GM21423 (cell line): ENCODE measurements around the gene LSM12.
A peak's percentile ranks its signal among the peaks of the same experiment; 100 is the strongest.
"Not testable (repeated sequence)": the region's sequence is repeated elsewhere in the genome, so short reads cannot be mapped to it uniquely, and the experiment has no call there.

Experiments
- ATAC-seq: cut with Tn5 transposase; IDR thresholded peaks from one replicate; pipeline ENCODE4 v1.9.1; 2021; ENCODE audit warnings: mild to moderate bottlenecking, moderate library complexity; ENCODE audit not compliant: unreplicated experiment

Gene LSM12

GRCh38 chr17:44045486-44045885, 21.0 kb downstream of the LSM12 start:
- no peak for ATAC-seq

- ATAC-seq: no peak
These were observed 22.4 kb downstream of the LSM12 start for GRCh38 chr17:44044071-44044470.

DNA sequence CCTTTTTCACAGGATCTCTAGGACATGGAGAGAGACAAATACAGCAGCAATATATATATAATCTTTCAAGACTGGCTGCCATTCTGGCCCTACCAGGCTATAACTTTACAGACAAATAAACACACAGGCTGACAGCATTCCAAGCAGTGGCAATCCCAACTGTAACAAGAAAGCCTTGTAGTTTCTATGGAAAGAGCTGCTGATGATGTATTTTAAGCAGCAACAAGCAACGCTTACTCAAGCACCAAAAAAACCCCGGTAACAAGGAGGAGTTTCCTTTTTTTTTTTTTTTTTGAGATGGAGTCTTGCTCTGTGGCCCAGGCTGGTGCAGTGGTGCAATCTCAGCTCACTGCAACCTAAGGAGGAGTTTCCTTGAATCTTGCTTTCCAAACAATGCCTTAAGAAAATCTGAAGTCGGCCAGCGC, 23.2 kb downstream of the LSM12 start:
- ATAC-seq: no peak

DNA sequence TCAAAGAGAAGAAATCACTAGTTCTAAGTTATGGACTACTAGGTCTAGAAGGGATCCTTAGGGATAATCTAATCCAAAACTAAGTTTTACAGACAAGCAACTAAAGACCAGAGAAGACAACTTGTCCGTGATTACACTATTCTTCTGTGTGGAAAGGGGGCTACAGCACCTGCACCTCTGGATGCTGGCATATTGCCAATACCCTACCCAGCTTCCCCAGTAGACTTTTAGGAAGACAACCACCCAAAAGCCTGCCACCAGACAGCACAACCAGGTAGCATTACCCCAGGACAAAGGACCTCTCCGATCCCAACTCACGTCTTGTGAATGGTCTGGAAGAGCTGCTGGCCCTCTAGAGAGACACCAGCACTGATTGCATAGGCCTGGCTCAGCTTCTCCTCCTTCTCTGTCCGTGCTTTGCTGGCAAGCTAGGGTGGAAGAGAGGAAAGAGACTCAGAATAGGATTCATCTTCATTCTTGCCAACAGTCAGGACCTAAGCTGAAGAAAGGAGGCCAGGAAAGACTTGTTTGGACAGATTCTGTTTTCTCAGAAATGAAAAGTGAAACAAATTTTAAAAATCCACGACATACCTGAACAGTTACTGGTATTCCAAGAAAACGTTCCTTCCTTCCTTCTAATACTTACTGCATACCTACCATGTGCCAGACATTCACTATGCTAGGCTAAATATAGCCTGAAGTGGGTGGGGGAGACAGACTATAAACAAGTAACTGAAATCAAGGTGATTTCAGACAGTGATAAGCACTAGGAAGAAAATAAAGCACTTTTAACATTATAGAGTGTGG, 26.4 kb downstream of the LSM12 start:
- ATAC-seq: no peak

DNA sequence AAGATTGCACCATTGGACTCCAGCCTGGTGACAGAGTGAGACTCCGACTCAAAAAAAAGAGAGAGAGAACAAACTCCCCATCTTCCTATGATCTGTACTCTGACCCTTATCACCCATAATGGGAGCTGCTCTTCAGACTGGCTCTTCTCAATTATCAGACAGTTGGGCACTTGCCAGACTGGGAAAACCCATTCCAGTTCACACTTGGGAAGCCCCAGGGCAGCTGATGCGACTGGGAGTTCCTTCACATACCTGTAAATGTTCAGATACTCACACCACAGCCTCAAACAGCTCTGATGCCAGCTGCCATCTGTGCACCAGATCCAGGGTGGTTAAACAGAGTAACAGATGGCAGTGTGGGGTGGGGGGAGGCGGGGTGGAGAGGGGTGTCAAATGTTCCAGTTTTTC, 27.9 kb downstream of the LSM12 start:
- no peak for ATAC-seq

DNA sequence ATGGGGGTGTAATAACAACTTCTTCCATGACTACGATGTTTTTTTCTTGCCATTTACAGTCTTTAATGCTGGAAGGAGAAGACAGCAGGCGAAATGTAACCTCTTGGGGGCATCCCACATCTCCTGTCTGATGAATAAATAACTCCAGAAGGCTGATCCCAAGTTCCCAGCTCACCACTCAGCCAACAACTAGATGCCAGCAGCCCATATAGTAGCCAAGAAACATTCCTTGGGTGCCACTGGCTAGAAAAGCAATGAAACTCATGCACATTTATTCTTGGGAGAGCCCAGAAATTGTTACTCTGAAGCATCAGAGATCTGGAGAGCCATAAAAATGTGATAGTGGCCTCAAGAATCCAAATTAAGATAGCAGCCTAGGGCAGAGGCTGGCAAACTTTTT, 29.0 kb downstream of the LSM12 start:
- ATAC-seq: no peak

GRCh38 chr17:44034688-44035087, 31.8 kb downstream of the LSM12 start:
- not testable (repeated sequence) for ATAC-seq

DNA sequence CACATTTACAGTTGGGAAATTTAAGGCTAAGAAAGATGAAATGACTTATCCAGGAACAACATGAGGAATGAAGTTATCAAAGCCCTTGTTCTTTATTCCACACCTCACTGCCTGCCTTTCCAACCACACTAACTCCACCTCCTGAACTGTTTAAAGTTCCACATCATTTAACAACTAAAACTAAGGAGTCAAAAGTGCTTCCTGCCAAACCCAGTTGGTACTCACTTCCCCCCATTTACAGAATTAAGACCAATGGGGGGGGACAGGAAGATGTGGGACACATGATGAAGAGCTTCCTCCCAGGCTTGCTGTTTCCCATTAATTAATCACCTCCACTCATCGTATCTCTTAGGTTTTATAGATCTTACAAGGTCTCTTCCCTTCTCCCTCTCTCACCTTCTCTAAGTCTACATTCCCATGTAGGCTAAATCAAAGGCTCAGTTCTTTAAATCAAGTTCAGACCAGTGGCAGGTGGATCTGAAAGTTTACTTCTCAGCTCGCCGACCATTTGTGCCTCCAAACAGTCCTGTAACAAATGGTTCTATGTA, 32.5 kb downstream of the LSM12 start:
- ATAC-seq: no peak

DNA sequence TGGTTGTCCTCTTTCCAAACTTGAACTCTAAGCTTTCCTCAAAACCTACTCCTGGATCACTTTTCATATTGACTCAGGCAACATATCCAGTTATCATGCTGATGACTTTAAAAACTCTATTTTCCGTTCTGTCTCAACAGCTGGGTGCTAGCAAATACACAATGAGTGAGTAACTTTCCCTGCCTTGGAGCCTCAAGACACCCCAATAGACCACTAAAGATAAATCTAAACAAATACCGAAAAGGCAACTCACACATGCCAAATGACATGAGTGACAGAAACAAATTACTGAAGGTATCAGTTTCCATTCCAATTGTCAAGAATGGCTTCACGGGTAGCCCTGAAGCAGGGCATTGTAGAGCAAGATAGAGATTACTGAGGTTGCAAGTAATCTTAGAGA, 36.0 kb downstream of the LSM12 start:
- ATAC-seq: no peak

- ATAC-seq: no peak
These were observed 36.7 kb downstream of the LSM12 start for GRCh38 chr17:44029736-44030135.

GRCh38 chr17:44024853-44025252, 41.6 kb downstream of the LSM12 start:
- no peak for ATAC-seq

DNA sequence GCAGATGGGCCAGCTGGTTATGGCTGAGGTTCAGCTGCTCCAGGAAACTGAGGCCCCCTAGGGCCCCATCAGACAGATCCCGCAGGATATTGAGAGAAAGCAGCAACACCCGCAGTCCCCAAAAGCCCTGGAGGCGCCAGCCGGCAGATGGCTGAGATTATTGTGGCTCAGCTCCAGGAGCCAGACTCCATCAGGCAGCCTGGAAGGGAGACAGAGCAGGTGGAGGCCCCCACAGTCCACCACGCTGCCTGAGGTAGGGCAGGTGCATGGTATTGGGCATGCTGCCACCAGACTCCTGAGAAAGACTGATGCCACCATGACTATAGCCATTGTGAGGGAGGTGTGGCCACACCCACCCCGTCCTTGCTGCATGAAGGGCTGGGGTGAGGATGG, 42.2 kb downstream of the LSM12 start:
- no peak for ATAC-seq

DNA sequence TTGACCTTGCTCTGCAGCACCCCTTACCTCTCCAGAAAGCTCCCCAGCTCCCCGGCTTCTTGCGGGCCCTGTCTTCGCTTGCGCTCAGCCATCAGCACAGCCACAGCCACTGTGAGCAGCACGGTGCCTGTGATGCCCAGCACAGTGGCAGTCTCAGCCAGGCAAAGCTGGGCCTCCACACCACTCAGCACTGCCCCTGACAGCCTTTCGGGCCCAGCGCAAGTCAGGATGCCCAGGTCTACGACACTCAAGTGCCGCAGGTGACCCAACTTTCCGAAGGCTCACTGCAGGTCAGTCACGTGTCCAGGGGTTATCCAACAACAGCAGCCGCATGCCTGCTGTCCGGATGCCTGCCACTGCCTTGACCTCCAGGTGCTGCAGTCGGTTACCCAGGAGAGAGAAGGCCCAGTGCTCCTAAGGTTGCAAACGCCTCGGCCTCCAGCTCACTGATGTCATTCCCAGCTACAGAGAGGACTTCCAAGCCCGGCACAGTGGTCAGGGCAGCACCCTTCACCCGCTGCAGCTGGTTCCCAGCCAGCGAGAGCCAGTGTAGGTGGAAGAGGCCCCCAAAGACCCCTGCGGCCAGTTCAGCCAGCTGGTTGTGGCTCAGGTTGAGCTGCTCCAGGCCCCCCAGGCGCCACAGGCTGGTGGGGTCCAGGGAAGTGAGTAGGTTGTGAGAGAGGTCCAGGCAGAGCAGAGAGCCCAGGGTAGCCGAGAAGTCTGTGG, 42.8 kb downstream of the LSM12 start:
- ATAC-seq: no peak

DNA sequence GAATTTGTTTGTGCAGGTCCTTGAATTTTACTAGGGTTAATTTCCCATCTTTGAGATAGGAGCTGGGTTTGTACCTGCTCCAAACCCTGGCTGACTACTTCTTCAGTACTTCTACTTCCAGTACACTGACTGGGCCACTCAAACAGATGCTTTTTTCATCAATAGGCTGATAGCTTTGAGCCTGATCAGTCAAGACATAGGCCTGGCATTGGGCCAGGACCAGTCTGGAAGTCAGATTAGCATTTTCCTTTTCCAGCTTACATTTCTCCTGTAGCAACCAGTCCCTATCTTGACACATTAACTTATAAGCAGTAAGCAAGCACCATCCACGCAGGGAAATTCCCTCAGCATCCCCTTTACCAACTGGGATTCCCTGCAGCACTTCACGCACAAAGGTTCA, 44.2 kb downstream of the LSM12 start:
- ATAC-seq: no peak

DNA sequence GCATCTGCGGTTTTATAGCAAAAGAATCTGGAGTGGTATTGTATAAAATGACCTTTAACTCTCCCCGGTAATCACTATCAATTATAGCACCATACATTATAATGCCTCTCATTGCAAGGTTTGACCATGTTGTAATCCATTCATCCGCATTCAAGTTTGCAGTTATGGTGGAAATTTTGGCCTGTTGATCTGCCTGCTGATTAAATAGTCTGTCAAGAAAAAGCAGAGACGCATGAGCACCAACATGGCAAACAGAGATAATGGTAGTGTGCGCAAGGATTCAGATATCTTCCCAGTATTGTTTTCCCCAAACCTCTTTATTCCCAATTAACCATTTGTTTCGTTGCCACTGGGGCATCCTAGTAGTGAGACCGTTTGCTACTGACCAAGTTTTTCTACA, 45.2 kb downstream of the LSM12 start:
- not testable (repeated sequence) for ATAC-seq

DNA sequence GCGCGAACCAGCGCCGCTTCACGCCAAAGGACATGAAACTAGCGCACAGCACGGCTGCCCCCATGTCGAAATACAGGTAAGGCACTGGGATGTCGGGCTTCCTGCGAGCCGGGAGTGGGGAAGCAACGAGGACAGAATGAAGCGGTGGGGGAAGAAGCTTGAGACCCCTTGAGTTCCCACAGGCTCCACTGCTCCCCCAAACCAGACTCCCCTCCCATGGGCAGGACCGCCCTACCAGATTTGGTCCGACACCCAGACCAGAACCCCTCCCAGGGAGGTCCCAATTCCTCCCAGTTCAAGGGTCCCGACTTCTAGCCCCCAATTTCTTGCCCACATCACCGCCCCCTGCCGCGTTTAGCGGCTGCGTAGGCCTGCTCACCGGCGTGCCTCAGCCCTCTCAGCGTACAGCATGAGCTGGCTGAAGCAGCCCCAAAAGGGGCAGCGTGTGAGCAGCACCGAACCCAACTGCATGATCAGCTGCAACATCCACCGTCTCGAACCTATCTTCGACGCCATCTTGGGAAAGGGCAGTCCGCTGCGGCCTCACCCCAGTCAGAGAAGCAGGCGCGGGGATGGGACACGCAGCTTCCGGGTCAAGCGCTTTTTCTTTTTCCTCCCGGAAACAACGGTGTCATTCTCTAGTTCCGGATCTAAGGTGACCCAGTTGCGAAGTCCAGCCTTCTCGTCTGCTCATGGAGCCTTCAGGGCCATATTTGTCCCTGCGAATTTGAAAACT, 51.9 kb downstream of the LSM12 start, which contains the start of gene TMEM101:
TSS of gene TMEM101 (minus strand) at position 527 of the 736 bp plus-strand sequence. CDS start at position 516, 11 bp downstream.
- peak; percentile 89 for ATAC-seq

DNA sequence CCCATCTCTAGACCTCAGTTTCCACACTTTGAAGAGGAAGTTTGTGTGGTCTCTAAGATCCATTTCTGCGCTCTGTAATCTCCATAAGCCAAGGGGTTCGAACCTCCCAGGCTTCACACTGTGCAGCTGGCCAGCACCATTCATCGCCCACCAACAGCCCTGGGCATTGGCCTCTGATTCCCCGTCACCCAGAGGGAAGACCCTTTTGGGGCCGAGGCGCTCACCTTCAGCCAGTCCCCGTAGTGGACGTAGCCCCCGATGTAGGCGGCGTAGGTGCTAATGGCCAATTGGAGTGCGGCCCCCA, 52.4 kb downstream of the LSM12 start:
- no peak for ATAC-seq

DNA sequence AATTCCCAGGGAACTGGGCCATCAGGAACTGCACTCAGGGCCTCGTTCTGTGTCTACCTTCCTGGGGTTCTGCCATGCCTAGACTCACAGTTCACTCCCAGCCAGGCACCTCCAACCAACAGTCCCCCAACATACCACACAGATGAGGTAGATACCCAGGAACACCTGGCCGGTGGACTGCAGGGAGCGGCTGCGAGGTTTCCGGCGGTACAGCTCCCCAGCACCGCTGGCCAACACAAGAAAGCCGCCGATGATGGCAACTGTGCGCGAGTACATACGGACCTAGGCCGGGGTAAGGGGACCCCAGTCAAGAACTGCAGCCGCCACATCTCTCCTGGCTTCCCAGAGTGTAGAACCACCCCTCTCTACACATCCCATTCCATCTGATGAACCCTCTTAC, 53.6 kb downstream of the LSM12 start:
- ATAC-seq: no peak

DNA sequence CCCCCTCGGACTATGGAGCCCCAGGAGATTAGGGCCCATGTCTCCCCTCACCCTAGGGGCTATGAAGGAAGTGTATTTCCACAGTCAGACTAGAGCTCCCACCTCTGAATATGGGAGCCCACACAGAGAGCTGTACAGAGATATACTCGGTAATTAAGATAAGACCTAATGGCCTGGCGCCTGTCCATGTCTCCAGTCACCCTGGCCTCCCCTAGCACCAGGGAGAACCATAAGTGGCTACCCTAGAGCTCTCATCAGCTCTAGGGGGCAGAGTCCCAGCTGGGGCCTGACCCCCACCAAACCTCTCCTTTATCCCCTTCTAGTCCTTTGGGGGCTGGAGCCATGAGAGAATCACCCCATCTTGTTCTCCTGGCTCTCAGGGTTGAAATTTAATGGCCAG, 54.1 kb downstream of the LSM12 start:
- no peak for ATAC-seq

DNA sequence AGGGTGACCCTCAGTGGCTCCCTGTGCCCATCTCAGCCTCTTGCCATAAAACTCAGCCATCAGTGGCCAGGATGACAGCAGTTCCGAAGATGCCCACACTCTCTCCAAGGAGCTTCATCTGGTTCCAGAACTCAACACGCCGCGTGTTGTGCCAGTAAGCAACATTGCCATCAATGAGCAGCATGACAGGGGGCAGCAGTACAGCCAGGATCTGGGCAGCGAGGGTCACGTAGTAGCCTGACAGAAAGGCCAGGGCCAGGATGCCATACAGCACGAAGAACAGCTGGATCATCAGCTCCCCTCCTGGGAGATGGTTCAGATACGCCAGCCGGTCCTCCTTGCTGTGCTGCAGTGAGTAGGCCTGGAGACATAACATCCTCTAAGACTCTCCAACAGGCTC, 54.6 kb downstream of the LSM12 start:
- ATAC-seq: no peak

- ATAC-seq: no peak
These were observed 55.4 kb downstream of the LSM12 start for GRCh38 chr17:44010966-44011647.
